Immature natural killer cell (primary cell): ENCODE results near the gene KPNA1. TPM values are rescaled to one million over a fixed set of nuclear protein-coding genes. Genes with fewer than 3 reads are reported as not detected.

ENCODE experiments used
- polyA plus RNA-seq, 3 donors: library from polyadenylated mRNA; unstranded; fragments of 300-500 nt; fragmentation: Illumina TruSeq; gene quantifications; one replicate each; pipeline ENCODE4 v1.2.3, GENCODE V29; 2021

KPNA1 gene
- polyA plus RNA-seq, 3 donors from 2014 or later = 42.9 to 71.8 (median 63.6) TPM

Other genes starting within 250 kb of the KPNA1 start
- 1 to 10 TPM in 2 of 3 donors, under 1 TPM in 1; 0.63 to 4.1 (median 1.5) TPM for gene CSTA, start 189.7 kb downstream of the KPNA1 start, polyA plus RNA-seq
- 10 to 100 TPM in 2 of 3 donors, 1 to 10 TPM in 1; 1.9 to 17.1 (median 12.7) TPM for gene MIX23, start 131.7 kb downstream of the KPNA1 start, polyA plus RNA-seq
- gene FAM162A, start 130.8 kb downstream of the KPNA1 start, polyA plus RNA-seq = 10 to 100 TPM; 49.0 to 65.6 (median 63.9) TPM
- 1 to 10 TPM in 2 of 3 donors, under 1 TPM in 1; 0.70 to 2.2 (median 1.3) TPM for gene WDR5B, start 98.9 kb downstream of the KPNA1 start, polyA plus RNA-seq
- gene PARP9, start 49.4 kb upstream of the KPNA1 start, polyA plus RNA-seq = 10 to 100 TPM; 18.1 to 43.9 (median 28.4) TPM
- 10 to 100 TPM; 15.1 to 38.3 (median 16.3) TPM for gene DTX3L, start 49.4 kb upstream of the KPNA1 start, polyA plus RNA-seq
- 10 to 100 TPM in 2 of 3 donors, 1 to 10 TPM in 1; 9.4 to 17.0 (median 14.1) TPM for gene PARP15, start 62.7 kb upstream of the KPNA1 start, polyA plus RNA-seq
- 10 to 100 TPM in 2 of 3 donors, 1 to 10 TPM in 1; 8.6 to 25.9 (median 15.8) TPM for gene PARP14, start 165.9 kb upstream of the KPNA1 start, polyA plus RNA-seq